AML-193 (cell line): Measurements from ENCODE around the gene AGAP6.
"Not testable (repeated sequence)": the region's sequence is repeated elsewhere in the genome, so short reads cannot be mapped to it uniquely, and the experiment has no call there.

ENCODE experiments used
- DNase-seq, 2 experiments: peaks; one replicate each; lab custom pipeline; 2025; lab: John Stamatoyannopoulos, UW

The AGAP6 gene

DNA sequence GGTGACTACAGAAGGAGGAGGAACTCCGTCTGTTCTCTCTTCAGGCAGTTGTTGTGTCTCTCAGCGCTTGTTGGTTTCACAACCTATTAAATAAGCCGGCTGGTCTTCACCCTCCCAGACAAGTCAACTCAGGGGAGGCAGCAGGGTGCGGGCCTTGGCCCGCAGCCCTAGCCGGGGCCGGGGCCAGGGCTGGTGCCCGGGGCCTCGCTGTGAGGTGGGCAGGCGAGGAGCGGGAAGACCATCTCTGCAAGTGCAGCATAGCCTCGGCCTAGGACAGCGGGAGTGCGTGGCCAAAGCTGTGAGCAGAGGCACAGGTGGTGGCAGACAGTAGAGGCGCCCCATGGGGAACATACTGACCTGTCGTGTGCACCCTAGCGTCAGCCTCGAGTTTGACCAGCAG is at the start of gene AGAP6:
AGAP6 (plus strand) TSS at position 31 of the 400 bp plus-strand sequence; CDS start at position 341, 310 bp downstream.
- not testable (repeated sequence) for DNase-seq

DNA sequence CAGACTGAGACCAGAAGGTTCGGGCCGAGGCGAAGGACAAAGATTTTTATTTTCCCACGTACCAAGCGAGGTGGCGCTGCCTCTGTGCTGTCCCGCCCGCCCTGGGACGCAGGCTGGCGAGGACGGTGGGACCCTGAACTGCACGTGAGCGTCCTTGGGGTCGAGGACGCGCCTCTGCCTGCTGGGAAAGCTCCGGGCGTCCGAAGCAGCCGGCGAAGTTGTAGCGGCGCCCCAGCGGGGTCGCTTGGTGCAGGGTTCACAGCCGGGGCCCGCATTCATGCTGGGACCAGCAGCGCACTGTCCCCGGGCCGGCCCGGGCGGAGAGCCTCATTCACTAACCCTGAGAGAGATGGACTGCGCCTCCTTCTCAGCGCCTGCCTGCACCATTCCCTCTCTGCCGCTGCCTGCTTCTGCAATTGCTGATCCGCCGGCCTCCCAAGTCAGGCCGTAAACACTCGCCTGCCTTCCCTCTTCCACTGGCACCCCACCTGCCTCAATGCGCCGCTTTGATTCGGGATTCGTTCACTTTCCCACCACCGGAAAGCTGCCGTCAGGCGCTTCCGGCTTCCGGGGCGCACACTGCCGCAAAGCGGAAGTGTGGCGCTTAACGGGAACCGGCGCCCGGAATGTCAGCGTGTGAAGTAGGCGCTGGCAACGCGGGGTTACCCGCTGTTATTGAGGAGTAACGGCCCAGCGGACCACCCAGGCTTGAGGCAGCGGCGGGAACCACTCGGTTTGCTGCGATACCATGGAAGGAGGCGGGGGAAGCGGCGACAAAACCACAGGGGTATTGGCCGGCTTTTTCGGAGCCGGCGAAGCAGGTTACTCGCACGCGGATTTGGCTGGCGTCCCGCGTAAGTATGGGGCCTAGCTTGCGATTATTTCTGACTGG is 46.5 kb upstream of the AGAP6 start, which contains the start of the genes PARG and TIMM23B:
PARG (minus strand) TSS at position 581 of the 892 bp plus-strand sequence; CDS start at position 279, 302 bp downstream.
TIMM23B (plus strand) TSS at position 607 of the 892 bp plus-strand sequence; CDS start at position 749, 142 bp downstream.
- peak; percentile 46 to 51 for DNase-seq

DNA sequence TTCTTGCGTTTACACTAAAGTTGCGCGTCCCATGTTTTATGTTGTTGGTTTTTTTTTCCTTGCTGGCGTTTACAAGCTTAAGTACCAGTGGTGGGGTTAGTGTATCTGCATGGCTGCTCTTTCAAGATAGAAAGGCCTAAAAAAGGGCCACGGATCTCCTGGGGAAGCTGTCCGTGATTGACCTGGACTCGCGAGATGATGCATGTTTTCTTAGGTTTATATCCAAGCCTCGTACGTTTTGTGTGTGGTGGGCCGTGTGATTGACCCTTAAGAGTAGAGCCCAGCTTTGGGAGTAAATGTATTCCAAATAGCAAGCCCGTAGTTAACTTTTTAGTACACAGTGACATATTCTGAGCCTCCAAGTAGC is 45.9 kb upstream of the AGAP6 start:
- DNase-seq: not testable (repeated sequence)

DNA sequence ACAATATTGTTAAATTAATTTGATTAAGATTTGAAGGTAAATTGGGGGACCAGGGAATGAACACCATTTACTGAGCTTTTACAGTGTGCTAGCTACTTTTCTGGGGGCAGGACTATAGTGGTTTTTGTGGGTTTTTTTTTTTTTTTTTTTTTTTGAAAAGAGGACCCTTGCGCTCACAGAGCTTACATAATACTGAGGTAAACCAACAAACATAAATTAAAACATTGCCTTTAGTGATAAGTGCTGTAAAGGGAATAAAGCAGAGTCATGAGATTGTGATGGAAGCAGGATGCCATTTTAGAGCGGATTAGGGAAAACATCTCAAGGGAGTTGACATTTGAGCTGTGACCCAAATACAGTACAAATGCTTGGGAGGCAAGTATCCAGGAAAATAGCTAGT is 44.6 kb upstream of the AGAP6 start:
- not testable (repeated sequence) for DNase-seq

DNA sequence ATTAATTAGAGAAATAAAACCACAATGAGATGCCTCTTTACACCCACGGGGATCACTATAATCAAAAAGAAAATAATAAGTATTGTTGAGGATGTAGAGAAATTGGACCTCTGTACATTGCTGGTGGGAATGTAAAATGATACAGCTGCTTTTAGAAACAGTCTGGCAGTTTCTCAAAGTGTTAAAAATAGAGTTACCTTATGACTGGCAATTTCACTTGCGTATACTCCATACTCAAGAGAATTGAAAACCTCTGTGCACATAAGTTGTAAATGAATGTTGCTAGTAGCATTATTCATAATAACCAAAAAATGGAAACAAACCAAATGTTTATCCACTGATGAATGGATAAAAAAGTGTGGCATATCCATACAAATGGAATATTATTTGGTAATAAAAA is 40.1 kb upstream of the AGAP6 start:
- not testable (repeated sequence) for DNase-seq

DNA sequence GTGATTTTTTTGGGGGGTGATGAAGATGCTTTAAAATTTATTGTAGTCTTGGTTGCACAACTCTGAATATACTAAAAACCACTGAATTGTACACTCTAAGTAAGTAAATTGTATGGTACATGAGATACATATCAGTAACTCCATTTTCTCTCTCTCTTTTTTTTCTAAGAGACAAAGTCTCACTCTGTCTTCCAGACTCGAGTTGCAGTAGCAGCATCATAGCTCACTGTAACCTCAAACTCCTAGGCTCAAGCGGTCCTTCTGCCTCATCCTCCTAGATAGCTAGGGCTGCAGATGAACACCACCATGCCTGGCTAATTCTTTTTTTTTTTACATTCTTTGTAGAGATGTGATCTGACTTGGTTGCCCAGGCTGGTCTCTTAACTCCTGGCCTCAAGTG is 39.5 kb upstream of the AGAP6 start:
- DNase-seq: not testable (repeated sequence)

DNA sequence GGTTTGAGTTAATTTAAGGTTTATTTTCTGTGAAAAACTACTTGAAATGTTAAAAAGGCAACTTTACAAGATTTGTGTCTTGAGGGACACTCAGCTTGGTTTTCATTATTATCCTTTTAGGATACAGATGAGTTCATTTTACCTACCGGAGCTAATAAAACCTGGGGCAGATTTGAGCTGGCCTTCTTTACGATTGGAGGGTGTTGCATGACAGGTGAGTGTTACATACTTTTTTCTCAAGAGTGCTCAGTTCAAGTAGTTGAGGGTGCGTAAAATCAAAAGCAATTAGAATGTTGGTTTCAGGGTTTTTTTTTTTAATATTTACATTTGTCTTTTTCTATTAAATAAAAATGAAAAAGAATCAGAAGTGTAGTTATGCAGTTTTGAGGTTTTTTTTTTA is 36.2 kb upstream of the AGAP6 start:
- not testable (repeated sequence) for DNase-seq

DNA sequence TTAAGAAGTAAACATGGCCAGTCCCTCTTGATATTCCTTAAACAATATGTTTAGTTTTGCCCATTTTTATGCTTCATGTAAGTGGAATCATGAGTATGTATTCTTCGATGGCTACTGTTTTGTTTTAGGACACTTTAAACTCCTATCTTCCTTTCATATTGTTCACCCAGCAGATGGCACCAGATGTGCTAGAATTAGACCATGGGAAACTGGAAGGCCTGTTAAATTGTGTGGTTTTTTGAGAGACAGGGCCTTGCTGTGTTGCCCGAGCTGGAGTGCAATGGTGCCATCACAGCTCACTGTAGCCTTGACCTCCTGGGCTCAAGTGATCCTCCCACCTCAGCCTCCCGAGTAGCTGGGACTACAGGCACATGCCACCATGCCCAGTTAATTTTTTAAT is 35.1 kb upstream of the AGAP6 start:
- peak in 1 of 2 experiments; percentile 6 for DNase-seq

DNA sequence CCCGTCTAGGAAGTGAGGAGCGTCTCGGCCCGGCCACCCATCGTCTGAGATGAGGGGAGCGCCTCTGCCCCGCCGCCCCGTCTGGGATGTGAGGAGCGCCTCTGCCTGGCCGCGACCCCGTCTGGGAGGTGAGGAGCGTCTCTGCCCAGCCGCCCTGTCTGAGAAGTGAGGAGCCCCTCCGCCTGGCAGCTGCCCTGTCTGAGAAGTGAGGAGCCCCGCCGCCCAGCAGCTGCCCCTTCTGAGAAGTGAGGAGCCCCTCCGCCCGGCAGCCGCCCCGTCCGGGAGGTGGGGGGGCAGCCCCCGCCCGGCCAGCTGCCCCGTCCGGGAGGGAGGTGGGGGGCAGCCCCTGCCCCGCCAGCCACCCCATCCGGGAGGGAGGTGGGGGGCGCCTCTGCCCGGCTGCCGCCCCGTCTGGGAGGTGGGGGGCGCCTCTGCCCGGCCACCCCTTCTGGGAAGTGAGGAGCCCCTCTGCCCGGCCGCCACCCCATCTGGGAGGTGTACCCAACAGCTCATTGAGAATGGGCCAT is 17.8 kb upstream of the AGAP6 start:
- not testable (repeated sequence) for DNase-seq

DNA sequence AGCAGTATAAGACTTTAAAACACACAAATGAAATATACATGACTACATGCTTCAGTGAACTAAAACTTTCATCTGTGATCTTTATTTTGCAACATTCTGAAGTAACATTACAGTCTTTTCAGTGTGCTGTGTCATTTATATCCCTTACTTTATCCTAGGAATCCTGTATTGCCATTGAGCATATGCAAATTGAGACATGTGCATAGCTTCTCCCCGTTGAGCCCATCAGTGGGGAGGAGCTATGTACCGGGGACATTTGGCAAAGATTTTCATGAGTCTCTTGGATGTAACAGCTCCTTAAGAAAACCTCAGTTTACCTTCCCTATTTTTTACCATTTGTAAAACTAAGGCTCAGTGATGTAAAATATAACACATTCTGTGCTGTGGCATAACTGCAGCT is 16.7 kb upstream of the AGAP6 start:
- DNase-seq: not testable (repeated sequence)

DNA sequence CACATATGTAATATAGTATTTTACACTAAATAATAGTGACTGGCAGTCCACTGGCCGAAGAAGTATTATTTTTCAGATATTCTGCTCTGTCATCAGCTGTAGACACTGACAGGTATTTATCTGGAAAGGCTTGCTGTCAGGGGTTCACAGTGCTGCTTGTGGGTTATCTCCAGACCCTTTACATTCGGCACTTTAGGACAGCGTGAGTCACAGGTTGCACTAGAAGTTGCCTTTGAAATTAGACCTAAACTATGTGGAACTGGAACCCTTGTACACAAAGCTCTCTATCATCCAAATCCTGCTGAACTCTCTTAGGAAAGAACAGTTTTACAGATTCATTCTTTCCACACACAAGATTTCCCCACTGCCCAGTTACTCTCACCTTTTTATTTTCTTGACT is 16.1 kb upstream of the AGAP6 start:
- DNase-seq: not testable (repeated sequence)

DNA sequence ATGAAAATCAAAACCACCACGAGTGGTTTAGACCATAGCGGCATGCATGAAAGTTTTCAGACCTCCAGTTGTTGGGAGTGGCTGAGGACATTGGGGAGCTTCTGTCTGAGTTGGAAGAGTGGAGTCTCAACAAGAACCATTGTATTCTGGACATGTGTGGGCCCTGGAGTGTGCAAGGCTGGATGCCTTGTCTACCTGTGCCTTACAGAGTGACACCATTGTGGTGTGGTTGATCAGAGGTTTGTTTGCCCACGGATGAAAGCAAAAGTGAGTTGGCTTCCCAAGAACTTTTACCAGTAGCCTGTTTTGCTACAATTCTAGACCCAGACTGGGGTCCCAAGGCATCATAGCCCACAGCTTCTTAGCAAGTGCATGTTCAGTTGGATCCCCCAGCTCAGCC is 10.4 kb upstream of the AGAP6 start:
- not testable (repeated sequence) for DNase-seq

DNA sequence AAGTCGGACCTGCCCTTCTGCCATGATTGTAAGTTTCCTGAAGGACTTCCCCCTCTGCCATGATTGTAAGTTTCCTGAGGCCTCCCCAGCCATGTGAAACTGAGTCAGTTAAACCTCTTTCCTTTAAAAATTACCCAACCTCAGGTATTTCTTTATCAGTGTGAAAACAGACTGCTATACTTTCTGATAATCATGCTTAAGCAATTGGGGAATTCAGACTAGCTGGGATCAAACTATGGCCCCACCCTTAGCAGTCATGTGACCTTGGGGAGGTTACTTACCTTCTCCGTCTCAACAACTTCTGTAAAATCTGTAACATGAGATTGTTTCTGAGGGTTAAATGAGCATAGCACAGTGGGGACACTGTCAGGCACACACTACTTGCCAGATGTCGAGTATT is 999 bp upstream of the AGAP6 start:
- DNase-seq: not testable (repeated sequence)

DNA sequence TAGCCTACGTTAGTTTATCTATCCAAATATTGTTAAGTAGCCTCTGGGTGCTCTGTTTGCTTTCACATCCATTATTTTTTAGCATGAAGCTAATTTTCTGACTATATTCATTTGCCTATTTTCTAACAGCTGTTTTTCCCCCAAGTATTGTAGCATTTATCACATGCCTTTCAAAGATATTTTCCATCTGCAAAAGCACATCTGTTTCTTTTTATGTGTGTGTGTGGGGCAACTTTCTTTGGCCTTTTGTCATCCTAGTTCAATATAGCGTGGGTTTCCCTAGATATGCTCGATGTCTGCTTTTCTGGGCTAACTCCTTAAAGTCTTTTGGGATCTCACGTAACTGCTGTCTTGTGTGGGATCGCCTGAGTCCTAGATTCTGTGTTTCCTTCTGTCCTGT is 7.1 kb downstream of the AGAP6 start:
- DNase-seq: not testable (repeated sequence)

DNA sequence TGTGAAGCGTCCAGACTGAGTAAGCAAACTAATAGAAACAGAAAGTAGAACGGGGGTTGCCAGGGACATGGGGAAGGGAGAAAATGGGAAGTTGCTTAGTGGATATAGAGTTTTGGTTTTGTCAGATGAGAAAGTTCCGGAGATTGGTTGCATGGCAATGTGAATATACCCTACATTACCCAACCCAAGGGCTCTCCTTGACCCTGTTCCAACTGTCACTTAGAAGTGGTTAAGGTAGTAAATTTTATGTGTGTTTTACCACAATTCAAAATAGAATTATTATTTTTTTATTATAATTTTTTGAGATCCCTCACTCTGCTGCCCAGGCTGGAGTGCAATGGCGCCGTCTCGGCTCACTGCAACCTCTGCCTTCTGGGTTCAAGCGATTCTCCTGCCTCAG is 25.8 kb downstream of the AGAP6 start:
- DNase-seq: peak; percentile 46 to 57

DNA sequence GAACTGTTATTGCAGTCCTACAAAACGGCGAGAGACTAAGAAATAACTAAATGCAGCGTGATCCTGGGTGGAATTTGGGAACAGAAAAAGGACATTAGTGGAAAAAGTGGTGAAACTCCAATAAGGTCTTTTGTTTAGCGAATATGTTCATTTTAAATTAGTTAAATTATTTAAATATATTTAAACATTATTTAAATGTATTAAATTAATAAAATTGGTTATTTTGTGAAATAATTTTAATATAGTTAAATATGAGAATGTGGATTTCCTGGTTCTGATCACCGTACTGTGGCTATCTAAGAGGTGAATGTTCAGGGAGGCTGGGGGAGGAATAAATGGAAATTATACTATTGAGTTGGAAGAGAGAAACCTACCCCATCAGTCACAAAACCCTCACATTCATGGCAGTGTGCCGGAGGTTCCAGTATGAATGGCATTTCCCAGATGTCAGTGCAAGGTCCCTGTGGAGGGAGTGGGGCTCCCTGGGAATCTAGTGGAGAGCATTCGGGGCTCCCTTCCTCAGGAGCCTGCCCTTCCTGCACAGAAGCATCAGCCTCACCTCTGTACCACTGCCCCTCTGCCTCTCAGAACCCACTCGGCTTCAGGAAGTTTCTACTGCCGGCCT is 27.5 kb downstream of the AGAP6 start:
- not testable (repeated sequence) for DNase-seq

DNA sequence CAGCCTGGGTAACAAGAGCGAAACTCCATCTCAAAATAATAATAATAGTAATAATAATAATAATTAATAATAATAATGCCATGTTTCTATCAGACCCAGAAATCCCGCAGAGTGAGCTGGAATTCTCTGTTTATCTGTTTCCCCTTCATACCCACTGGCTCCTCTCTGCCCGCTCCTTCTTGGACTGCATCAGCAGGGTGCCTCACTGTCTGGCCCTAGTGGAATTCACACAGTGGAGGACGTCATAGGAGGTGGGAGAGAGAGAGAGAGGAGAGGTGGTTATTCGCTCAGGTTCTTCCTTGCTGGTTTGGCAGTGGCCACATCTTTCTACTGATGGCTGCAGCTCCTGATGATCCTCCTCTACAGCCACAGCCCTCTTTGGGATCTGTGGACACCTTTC is 28.7 kb downstream of the AGAP6 start:
- not testable (repeated sequence) for DNase-seq

DNA sequence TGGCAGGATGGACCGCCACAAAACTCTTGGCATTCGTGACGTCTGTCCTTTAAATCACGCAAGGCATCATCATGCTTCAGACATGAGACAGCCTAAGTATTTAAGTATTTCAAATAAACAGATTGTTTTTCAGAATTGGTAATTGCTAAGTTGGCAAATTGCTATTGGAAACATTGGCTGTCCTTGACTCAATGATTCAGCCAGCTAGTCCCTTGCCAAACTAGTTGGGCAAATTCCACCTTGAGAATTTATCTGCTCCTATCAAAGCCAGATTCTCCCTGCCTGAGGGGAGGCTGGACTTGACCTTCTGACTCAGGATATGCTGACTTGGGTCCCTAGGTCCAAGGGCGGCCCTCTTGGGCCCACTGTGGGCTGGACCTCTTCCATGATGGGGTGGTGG is 29.4 kb downstream of the AGAP6 start:
- not testable (repeated sequence) for DNase-seq

DNA sequence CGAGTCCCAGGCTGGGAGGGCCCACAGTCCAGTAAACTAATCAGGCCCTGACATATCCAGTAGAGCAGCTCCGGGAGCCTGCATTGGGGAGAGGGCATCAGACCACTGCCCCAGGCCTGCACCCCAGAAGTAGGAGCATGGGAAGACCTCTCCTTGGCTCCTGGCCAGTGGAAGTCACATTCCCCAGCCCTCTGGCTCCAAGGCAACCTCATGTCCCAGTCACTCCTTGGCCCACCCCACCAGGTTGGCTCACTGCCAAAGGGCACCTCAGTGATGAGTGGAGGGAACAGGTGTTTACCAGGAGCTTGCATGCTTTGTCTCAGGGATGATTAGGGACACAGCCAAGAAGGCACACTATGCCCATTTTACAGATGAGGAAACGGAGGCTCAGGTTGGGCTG is 31.1 kb downstream of the AGAP6 start:
- DNase-seq: not testable (repeated sequence)

DNA sequence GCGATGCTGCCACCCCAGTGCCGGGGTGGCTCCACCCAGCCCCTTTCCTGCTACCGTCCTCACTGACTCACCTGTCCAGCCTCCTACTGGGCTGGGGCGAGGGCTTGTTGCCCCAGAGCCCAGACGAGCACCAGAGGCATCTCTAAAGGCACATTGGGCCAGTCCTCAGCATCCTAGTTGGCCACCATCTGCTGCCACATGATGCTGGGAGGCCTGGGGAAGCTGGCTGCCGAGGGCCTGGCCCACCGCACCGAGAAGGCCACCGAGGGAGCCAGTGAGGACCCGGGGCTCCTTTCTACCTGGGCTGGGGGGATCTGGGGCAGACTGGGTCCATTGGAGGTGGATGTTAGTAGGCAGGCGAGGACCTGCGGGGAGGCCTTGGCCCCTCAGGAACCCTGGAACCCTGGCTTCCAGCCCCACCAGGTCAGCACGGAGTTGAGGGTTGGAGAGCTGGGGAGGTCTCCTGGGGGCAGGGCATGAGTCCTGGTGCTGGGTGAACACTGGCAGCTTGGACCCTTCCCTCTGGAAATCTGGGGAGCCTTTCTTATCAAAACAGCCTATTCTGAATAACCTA is 32.3 kb downstream of the AGAP6 start:
- not testable (repeated sequence) for DNase-seq

DNA sequence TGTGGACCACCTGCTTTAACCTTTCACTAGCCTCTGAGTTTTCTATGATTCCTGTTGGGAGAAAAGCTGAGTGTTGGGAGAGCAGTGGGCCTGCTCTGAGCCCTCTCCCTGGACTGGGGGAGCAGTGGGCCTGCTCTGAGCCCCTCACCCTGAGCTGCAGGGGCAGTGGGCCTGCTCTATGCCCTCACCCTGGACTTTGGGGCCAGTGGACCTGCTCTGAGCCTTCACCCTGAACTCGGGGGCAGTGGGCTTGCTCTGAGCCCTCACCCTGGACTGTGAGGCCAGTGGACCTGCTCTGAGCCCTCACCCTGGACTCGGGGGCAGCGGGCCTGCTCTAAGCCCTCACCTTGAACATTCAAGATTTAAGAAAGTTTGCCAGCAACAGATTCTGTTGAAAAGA is 33.4 kb downstream of the AGAP6 start:
- DNase-seq: no peak

DNA sequence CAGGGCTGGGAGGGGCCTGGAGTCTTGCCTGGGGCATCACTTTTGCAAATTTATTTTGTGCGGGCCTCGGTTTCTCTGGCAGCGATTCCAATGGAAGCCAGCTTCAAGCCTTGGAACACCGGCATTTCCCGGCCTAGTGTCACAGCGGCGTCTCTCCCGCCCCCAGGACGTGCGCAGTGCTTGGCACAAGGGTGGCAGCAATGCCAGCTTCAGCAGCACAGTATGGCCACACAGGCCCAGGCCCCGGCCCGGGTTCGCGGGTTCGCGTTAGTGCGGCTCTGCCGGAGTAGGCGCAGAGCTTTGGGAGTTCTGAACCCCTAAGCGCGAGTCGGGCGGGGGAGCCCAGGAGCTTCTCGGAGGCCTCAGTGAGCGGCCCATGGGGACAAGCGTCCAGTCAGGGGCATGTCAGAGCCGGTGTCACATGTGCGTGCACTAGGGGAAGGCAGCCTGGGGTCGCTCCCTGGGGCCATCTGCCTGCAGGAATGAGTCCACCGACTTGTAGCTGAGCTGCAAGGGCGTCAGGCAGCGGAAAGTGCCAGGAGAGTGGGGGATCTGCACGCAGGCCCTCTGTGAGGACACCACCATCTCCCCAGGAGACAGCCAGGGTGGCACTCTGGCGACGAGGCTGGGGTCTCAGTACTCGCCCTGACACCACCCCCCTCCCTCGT is 36.6 kb downstream of the AGAP6 start:
- DNase-seq: not testable (repeated sequence)
